ENCODE measurements around the gene STARD13.

Gene STARD13

GRCh38 chr13:33205804-33206221 lies 79.7 kb downstream of the STARD13 start:
- H3K36me3 ChIP-seq (ENCODE audit: insufficient read depth, low read length) = no peaks in the 10 kb centered on the region
- no peaks in the 10 kb centered on the region for H3K9me3 ChIP-seq (ENCODE audit: control insufficient read depth, insufficient read depth, low read length)
- peaks cover 3% of the 10 kb centered on the region; the same call in 1 of the 2 replicates for H3K4me1 ChIP-seq (ENCODE audit: insufficient read depth, low read length)
- H3K9ac ChIP-seq (ENCODE audit: low read depth, low read length) = no peak overlapping the region

- Histone ChIP-seq H3K9me3 (ENCODE audit: control insufficient read depth, insufficient read depth, low read length) (no peaks in the 10 kb centered on the region), H3K4me1 (ENCODE audit: insufficient read depth, low read length) (peaks cover 3% of the 10 kb centered on the region; the same call in 1 of the 2 replicates), H3K9ac (ENCODE audit: low read depth, low read length) (no peak overlapping the region), H3K36me3 (ENCODE audit: insufficient read depth, low read length) (no peaks in the 10 kb centered on the region)
Observed at GRCh38 chr13:33205224-33205623, 80.3 kb downstream of the STARD13 start.

GRCh38 chr13:33204130-33204927 lies 81.2 kb downstream of the STARD13 start:
- H3K36me3 ChIP-seq (ENCODE audit: insufficient read depth, low read length) = no peaks in the 10 kb centered on the region
- no peak overlapping the region for H3K9ac ChIP-seq (ENCODE audit: low read depth, low read length)
- H3K9me3 ChIP-seq (ENCODE audit: control insufficient read depth, insufficient read depth, low read length) = no peaks in the 10 kb centered on the region
- peaks cover 3% of the 10 kb centered on the region; the same call in 1 of the 2 replicates for H3K4me1 ChIP-seq (ENCODE audit: insufficient read depth, low read length)

GRCh38 chr13:33202644-33203169 lies 82.8 kb downstream of the STARD13 start:
- no peak overlapping the region for H3K9ac ChIP-seq (ENCODE audit: low read depth, low read length)
- H3K4me1 ChIP-seq (ENCODE audit: insufficient read depth, low read length) = no peaks in the 10 kb centered on the region; the same call in 1 of the 2 replicates

GRCh38 chr13:33201659-33202058 lies 83.9 kb downstream of the STARD13 start:
- Histone ChIP-seq H3K9ac (ENCODE audit: low read depth, low read length) (no peak overlapping the region), H3K4me1 (ENCODE audit: insufficient read depth, low read length) (no peaks in the 10 kb centered on the region), H3K9me3 (ENCODE audit: control insufficient read depth, insufficient read depth, low read length) (no peaks in the 10 kb centered on the region), H3K36me3 (ENCODE audit: insufficient read depth, low read length) (no peaks in the 10 kb centered on the region; the same call in 1 of the 2 replicates)

More at GRCh38 chr13:33202644-33203169, 82.8 kb downstream of the STARD13 start:
- H3K9me3 ChIP-seq (ENCODE audit: control insufficient read depth, insufficient read depth, low read length) = no peaks in the 10 kb centered on the region
- H3K36me3 ChIP-seq (ENCODE audit: insufficient read depth, low read length) = no peaks in the 10 kb centered on the region; the same call in 1 of the 2 replicates

GRCh38 chr13:33199289-33199850 lies 86.2 kb downstream of the STARD13 start:
- Histone ChIP-seq H3K9me3 (ENCODE audit: control insufficient read depth, insufficient read depth, low read length) (no peaks in the 10 kb centered on the region), H3K36me3 (ENCODE audit: insufficient read depth, low read length) (no peaks in the 10 kb centered on the region; the same call in 1 of the 2 replicates), H3K9ac (ENCODE audit: low read depth, low read length) (no peak overlapping the region), H3K4me1 (ENCODE audit: insufficient read depth, low read length) (no peaks in the 10 kb centered on the region)

- no peaks in the 10 kb centered on the region; the same call in 1 of the 2 replicates for H3K36me3 ChIP-seq (ENCODE audit: insufficient read depth, low read length)
- H3K9ac ChIP-seq (ENCODE audit: low read depth, low read length) = no peak overlapping the region
- no peaks in the 10 kb centered on the region for H3K9me3 ChIP-seq (ENCODE audit: control insufficient read depth, insufficient read depth, low read length)
- peaks cover 11% of the 10 kb centered on the region for H3K4me1 ChIP-seq (ENCODE audit: insufficient read depth, low read length)
Observed at GRCh38 chr13:33197541-33197971, 88.0 kb downstream of the STARD13 start.

- H3K36me3 ChIP-seq (ENCODE audit: insufficient read depth, low read length) = no peaks in the 10 kb centered on the region; the same call in 1 of the 2 replicates
- no peak overlapping the region for H3K9ac ChIP-seq (ENCODE audit: low read depth, low read length)
- H3K9me3 ChIP-seq (ENCODE audit: control insufficient read depth, insufficient read depth, low read length) = no peaks in the 10 kb centered on the region
- peaks cover 11% of the 10 kb centered on the region for H3K4me1 ChIP-seq (ENCODE audit: insufficient read depth, low read length)
Observed at GRCh38 chr13:33196767-33197166, 88.8 kb downstream of the STARD13 start.

GRCh38 chr13:33195693-33196464 lies 89.7 kb downstream of the STARD13 start:
- Histone ChIP-seq H3K9ac (ENCODE audit: low read depth, low read length) (no peak overlapping the region), H3K9me3 (ENCODE audit: control insufficient read depth, insufficient read depth, low read length) (no peaks in the 10 kb centered on the region), H3K4me1 (ENCODE audit: insufficient read depth, low read length) (peaks cover 11% of the 10 kb centered on the region), H3K36me3 (ENCODE audit: insufficient read depth, low read length) (no peaks in the 10 kb centered on the region; the same call in 1 of the 2 replicates)

GRCh38 chr13:33194820-33195692 lies 90.5 kb downstream of the STARD13 start:
- Histone ChIP-seq H3K9me3 (ENCODE audit: control insufficient read depth, insufficient read depth, low read length) (no peaks in the 10 kb centered on the region), H3K4me1 (ENCODE audit: insufficient read depth, low read length) (peaks cover 11% of the 10 kb centered on the region), H3K9ac (ENCODE audit: low read depth, low read length) (no peak overlapping the region), H3K36me3 (ENCODE audit: insufficient read depth, low read length) (no peaks in the 10 kb centered on the region; the same call in 1 of the 2 replicates)

- Histone ChIP-seq H3K9ac (ENCODE audit: low read depth, low read length) (no peak overlapping the region), H3K9me3 (ENCODE audit: control insufficient read depth, insufficient read depth, low read length) (no peaks in the 10 kb centered on the region), H3K36me3 (ENCODE audit: insufficient read depth, low read length) (no peaks in the 10 kb centered on the region; the same call in 1 of the 2 replicates), H3K4me1 (ENCODE audit: insufficient read depth, low read length) (peaks cover 11% of the 10 kb centered on the region)
Observed at GRCh38 chr13:33193428-33193974, 92.1 kb downstream of the STARD13 start.

GRCh38 chr13:33191425-33192210 lies 93.9 kb downstream of the STARD13 start:
- Histone ChIP-seq H3K36me3 (ENCODE audit: insufficient read depth, low read length) (no peaks in the 10 kb centered on the region), H3K4me1 (ENCODE audit: insufficient read depth, low read length) (peaks cover 18% of the 10 kb centered on the region), H3K9me3 (ENCODE audit: control insufficient read depth, insufficient read depth, low read length) (no peaks in the 10 kb centered on the region), H3K9ac (ENCODE audit: low read depth, low read length) (no peak overlapping the region)

All from ES-I3 (cell line).